Measurements from ENCODE around the gene PBXIP1. TPM values are rescaled to one million over a fixed set of nuclear protein-coding genes. Genes with fewer than 3 reads are reported as not detected.

PBXIP1 gene
- total and polyA plus RNA-seq, 2 of the 13 experiments (the other 11 are each of a cell fraction or from before 2014, with no cell fraction given): 16.3 to 31.9 TPM

DNA sequence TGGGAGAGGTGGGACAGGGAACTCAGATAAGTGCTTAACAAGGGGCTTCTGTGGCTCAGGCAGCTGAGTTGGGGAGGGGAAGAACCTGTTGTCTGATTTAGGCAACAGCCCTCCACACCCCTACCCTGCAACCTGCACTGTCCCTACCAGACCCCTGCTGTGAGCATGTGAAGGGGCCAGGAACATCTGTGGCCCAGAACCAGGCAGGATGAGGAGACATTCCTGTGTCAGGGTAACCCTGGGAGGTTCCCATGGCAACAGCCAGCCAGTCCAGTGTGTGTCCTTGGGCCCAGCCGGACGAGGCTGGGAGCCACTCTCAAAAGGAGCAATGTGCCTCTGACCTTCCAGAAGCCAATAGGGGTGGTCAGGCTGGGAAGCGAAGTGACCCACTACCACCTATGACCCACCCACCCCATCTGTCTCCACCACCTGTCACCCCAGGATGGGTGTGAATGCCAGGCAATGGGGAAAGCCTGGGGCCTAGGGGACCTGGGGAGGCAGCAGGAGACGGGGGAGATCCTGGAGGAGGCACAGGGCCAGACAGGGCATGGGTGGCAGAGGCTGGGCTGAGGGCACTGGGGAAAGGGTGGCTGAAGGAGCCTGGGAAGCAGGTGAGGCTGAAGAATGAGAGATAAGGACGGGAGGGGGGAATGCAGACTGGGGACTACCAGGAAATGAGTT, 14.4 kb downstream of the PBXIP1 start (continued):
- TF ChIP-seq PRDM15 (CRISPR knock-in tag; IDR thresholded peaks at IDR 0.05): no peak
- no peak for TF ChIP-seq NONO (IDR thresholded peaks at IDR 0.05)
- no peak for TF ChIP-seq NONO (CRISPR knock-in tag; conservative IDR thresholded peaks at IDR 0.05)
- peak; percentile 65 for TF ChIP-seq ZNF687 (CRISPR knock-in tag; IDR thresholded peaks at IDR 0.05)
- TF ChIP-seq CENPX (CRISPR knock-in tag; IDR thresholded peaks at IDR 0.05): no peak
- TF ChIP-seq ZNF564 (CRISPR knock-in tag; IDR thresholded peaks at IDR 0.05): no peak
- no peak for TF ChIP-seq YEATS4 (CRISPR knock-in tag; IDR thresholded peaks at IDR 0.05; ENCODE audit: borderline replicate concordance)
- no peak for TF ChIP-seq POLR2AphosphoS5 (IDR thresholded peaks at IDR 0.05; ENCODE audit: low read depth, low read length)
- TF ChIP-seq SOX5 (CRISPR knock-in tag; IDR thresholded peaks at IDR 0.05; ENCODE audit: borderline replicate concordance): no peak
- TF ChIP-seq, protein P1, sequence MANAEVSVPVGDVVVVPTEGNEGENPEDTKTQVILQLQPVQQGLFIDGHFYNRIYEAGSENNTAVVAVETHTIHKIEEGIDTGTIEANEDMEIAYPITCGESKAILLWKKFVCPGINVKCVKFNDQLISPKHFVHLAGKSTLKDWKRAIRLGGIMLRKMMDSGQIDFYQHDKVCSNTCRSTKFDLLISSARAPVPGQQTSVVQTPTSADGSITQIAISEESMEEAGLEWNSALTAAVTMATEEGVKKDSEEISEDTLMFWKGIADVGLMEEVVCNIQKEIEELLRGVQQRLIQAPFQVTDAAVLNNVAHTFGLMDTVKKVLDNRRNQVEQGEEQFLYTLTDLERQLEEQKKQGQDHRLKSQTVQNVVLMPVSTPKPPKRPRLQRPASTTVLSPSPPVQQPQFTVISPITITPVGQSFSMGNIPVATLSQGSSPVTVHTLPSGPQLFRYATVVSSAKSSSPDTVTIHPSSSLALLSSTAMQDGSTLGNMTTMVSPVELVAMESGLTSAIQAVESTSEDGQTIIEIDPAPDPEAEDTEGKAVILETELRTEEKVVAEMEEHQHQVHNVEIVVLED (CRISPR knock-in tag; IDR thresholded peaks at IDR 0.05; ENCODE audit: borderline replicate concordance): no peak
- no peak for TF ChIP-seq GATAD1 (CRISPR knock-in tag; IDR thresholded peaks at IDR 0.05)
- TF ChIP-seq ZNF160 (CRISPR knock-in tag; IDR thresholded peaks at IDR 0.05): no peak
- TF ChIP-seq ONECUT2 (CRISPR knock-in tag; IDR thresholded peaks at IDR 0.05): no peak
- no peak for TF ChIP-seq E2F2 (CRISPR knock-in tag; IDR thresholded peaks at IDR 0.05; ENCODE audit: borderline replicate concordance)
- TF ChIP-seq SRSF9 (IDR thresholded peaks at IDR 0.05; ENCODE audit: borderline replicate concordance, insufficient read depth, low read depth, low read length, poor library complexity, severe bottlenecking): no peak
- peak; percentile 99 for TF ChIP-seq RBM22 (optimal IDR thresholded peaks at IDR 0.05; ENCODE audit: low read length)
- no peak for TF ChIP-seq ZFYVE20 (CRISPR knock-in tag; IDR thresholded peaks at IDR 0.05; ENCODE audit: borderline replicate concordance, low read depth)
- TF ChIP-seq CHD4 (IDR thresholded peaks at IDR 0.05; ENCODE audit: borderline replicate concordance, low read length): no peak
